A549 (cell line): ENCODE data around the gene SEMA5A. TPM values are rescaled to one million over a fixed set of nuclear protein-coding genes. Genes with fewer than 3 reads are reported as not detected.

Experiments
- ATAC-seq, 2 experiments: fragments of 200-7000 bp in 1 of 2; fragments of >200 bp in 1 of 2; cut with Nextera tagmentation in 1 of 2; cut with Tn5 transposase in 1 of 2; 3 replicates each; pipeline versions ENCODE4 v1.8.0 to v1.9.1; 2018 to 2020; ENCODE audit warnings: mild to moderate bottlenecking in 1 of 2, moderate library complexity in 1 of 2
- CTCF ChIA-PET: fragments of 300-600 bp; sonication (Branson Sonifier 250); formaldehyde crosslinking; extraction: SDS; loops from one replicate; lab custom pipeline; 2021; ENCODE audit warnings: antibody characterized with exemption, inconsistent platforms; lab: Yijun Ruan, JAX
- POLR2A ChIA-PET: fragments of 350-600 bp; formaldehyde crosslinking; extraction: SDS; loops from one replicate; lab custom pipeline; 2021; ENCODE audit warnings: antibody characterized with exemption, inconsistent platforms; lab: Yijun Ruan, JAX
- DNase-seq, 2 experiments: peaks; one replicate each; pipeline versions ENCODE4 v3.0.0 to v3.0.0-alpha.2; 2011 to 2016; ENCODE audit warnings: low read depth in 1 of 2, low spot score in 1 of 2
- FAIRE-seq: peaks from 2 replicates; lab custom pipeline; 2011; peaks lifted over from hg19 to GRCh38; lab: Jason Lieb, UNC
- H3K27ac ChIP-seq, 2 experiments: fragments of >200 bp; sonication (Bioruptor Twin); formaldehyde crosslinking; 3 replicates each; pipeline ENCODE4 v1.5.1; 2016 to 2017
- H3K4me1 ChIP-seq: fragments of >200 bp; sonication (Bioruptor Twin); formaldehyde crosslinking; 3 replicates; pipeline ENCODE4 v1.6.1; 2016
- H3K4me2 ChIP-seq: fragments of >200 bp; sonication (Bioruptor Twin); formaldehyde crosslinking; 3 replicates; pipeline ENCODE4 v1.6.1; 2016
- H3K4me3 ChIP-seq: fragments of >200 bp; sonication (Bioruptor Twin); formaldehyde crosslinking; 3 replicates; pipeline ENCODE4 v1.5.1; 2016
- H3K9me3 ChIP-seq: fragments of >200 bp; sonication (Bioruptor Twin); formaldehyde crosslinking; 3 replicates; pipeline ENCODE4 v1.6.1; 2016
- BHLHE40 ChIP-seq: IDR thresholded peaks from 2 replicates; pipeline ENCODE4 v1.6.1; 2012; ENCODE audit warnings: low read depth, low read length, inconsistent platforms
- CHD2 ChIP-seq: fragments of 150-350 bp; IDR thresholded peaks from 2 replicates; pipeline ENCODE4 v1.6.1; 2014; ENCODE audit warnings: low read length; ENCODE audit not compliant: partially characterized antibody
- CHD4 ChIP-seq: fragments of 200-600 bp; sonication (generic); IDR thresholded peaks from 2 replicates; pipeline ENCODE4 v1.6.1; 2016; ENCODE audit warnings: antibody characterized with exemption, mild to moderate bottlenecking, borderline replicate concordance
- EHF ChIP-seq: fragments of 250-450 bp; sonication (Bioruptor Pico); IDR thresholded peaks from 2 replicates; pipeline ENCODE4 v1.5.0; 2020; ENCODE audit warnings: mild to moderate bottlenecking
- EHMT2 ChIP-seq: fragments of 200-600 bp; sonication (generic); IDR thresholded peaks from 2 replicates; pipeline ENCODE4 v1.6.1; 2016; ENCODE audit warnings: antibody characterized with exemption, low read depth, mild to moderate bottlenecking, moderate library complexity
- ESRRA ChIP-seq: fragments of 150-350 bp; IDR thresholded peaks from 2 replicates; pipeline ENCODE4 v1.6.1; 2014; ENCODE audit warnings: mild to moderate bottlenecking, low read length, borderline replicate concordance
- FOSB ChIP-seq: fragments of 250-450 bp; sonication (Bioruptor Pico); IDR thresholded peaks from 2 replicates; pipeline ENCODE4 v1.5.0; 2020; ENCODE audit warnings: mild to moderate bottlenecking, moderate library complexity
- HDAC2 ChIP-seq: fragments of 200-600 bp; sonication (generic); IDR thresholded peaks from 2 replicates; pipeline ENCODE4 v1.6.1; 2016
- HEYL ChIP-seq: fragments of 250-450 bp; sonication (Bioruptor Pico); IDR thresholded peaks from 2 replicates; pipeline ENCODE4 v1.8.0; 2021; ENCODE audit warnings: mild to moderate bottlenecking, moderate library complexity
- JUN ChIP-seq, 2 experiments: fragments of >200 bp; sonication (Bioruptor Twin); formaldehyde crosslinking; IDR thresholded peaks; 2 replicates in 1 of 2; 3 replicates in 1 of 2; pipeline ENCODE4 v1.6.1; 2016 to 2017
- KDM1A ChIP-seq: fragments of 200-600 bp; sonication (generic); IDR thresholded peaks from 2 replicates; pipeline ENCODE4 v1.6.1; 2016; ENCODE audit warnings: low read depth, mild to moderate bottlenecking
- NFE2L2 ChIP-seq: fragments of 150-350 bp; conservative IDR thresholded peaks from 2 replicates; pipeline ENCODE4 v1.6.1; 2014; ENCODE audit warnings: low read length
- NR3C1 ChIP-seq: fragments of >200 bp; sonication (Bioruptor Twin); formaldehyde crosslinking; IDR thresholded peaks from 3 replicates; pipeline ENCODE4 v1.6.1; 2017
- PHF8 ChIP-seq: fragments of 200-600 bp; sonication (generic); IDR thresholded peaks from 2 replicates; pipeline ENCODE4 v1.6.1; 2016; ENCODE audit warnings: low read depth, mild to moderate bottlenecking, antibody characterized with exemption, moderate library complexity, borderline replicate concordance
- POLR2A ChIP-seq: IDR thresholded peaks from 2 replicates; pipeline ENCODE4 v1.6.1; 2012; ENCODE audit warnings: mild to moderate bottlenecking, low read length
- RFX5 ChIP-seq: fragments of 450-650 bp; IDR thresholded peaks from 2 replicates; pipeline ENCODE4 v1.7.1; 2014; ENCODE audit warnings: antibody characterized with exemption, mild to moderate bottlenecking, moderate library complexity
- SMC3 ChIP-seq: fragments of >200 bp; sonication (Bioruptor Twin); formaldehyde crosslinking; IDR thresholded peaks from 3 replicates; pipeline ENCODE4 v1.6.1; 2018; ENCODE audit warnings: inconsistent platforms
- SREBF2 ChIP-seq: fragments of 450-650 bp; IDR thresholded peaks from 2 replicates; pipeline ENCODE4 v1.6.1; 2014; ENCODE audit warnings: mild to moderate bottlenecking, moderate library complexity
- TP53 ChIP-seq: fragments of 250-450 bp; sonication (Bioruptor Pico); IDR thresholded peaks from 2 replicates; pipeline ENCODE4 v1.5.0; 2021; ENCODE audit warnings: mild to moderate bottlenecking, moderate library complexity
- ZC3H11A ChIP-seq: fragments of 450-650 bp; IDR thresholded peaks from 2 replicates; pipeline ENCODE4 v1.6.1; 2014; ENCODE audit warnings: antibody characterized with exemption, mild to moderate bottlenecking
- WGBS: methylation state at CpG from one replicate; pipeline ENCODE4 v1.1.6; 2017; ENCODE audit errors: missing lambda C conversion rate; 5-methylcytosine and 5-hydroxymethylcytosine counted together
- polyA plus RNA-seq, 4 experiments: library from polyadenylated mRNA; depleted of rRNA in 3 of 4; stranded (reverse); fragments of >200 nt; fragmentation: RNase III in 1 of 4; extraction: RNeasy Plus Mini Kit Qiagen cat#74134 plus additional on column Dnase treatment in 1 of 4; gene quantifications; 2 replicates in 3 of 4; 3 replicates in 1 of 4; pipeline ENCODE4 v1.2.3, GENCODE V29; 2011 to 2017
- TF ChIP-seq, protein P1 (sequence below): IDR thresholded peaks from 2 replicates; pipeline ENCODE4 v1.6.1; 2012
- TF ChIP-seq, protein P2 (sequence below): IDR thresholded peaks from 2 replicates; pipeline ENCODE4 v1.6.1; 2012
- TF ChIP-seq, protein P3 (sequence below): IDR thresholded peaks from 2 replicates; pipeline ENCODE4 v1.6.1; 2012; ENCODE audit warnings: low read depth, borderline replicate concordance
- TF ChIP-seq, protein P4 (sequence below): fragments of 250-450 bp; sonication (Bioruptor Pico); IDR thresholded peaks from 2 replicates; pipeline ENCODE4 v1.5.0; 2020; ENCODE audit warnings: low read depth, mild to moderate bottlenecking, moderate library complexity

SEMA5A gene
- polyA plus RNA-seq, 2 of the 4 experiments (the other 2 are of a cell fraction), result not detected

DNA sequence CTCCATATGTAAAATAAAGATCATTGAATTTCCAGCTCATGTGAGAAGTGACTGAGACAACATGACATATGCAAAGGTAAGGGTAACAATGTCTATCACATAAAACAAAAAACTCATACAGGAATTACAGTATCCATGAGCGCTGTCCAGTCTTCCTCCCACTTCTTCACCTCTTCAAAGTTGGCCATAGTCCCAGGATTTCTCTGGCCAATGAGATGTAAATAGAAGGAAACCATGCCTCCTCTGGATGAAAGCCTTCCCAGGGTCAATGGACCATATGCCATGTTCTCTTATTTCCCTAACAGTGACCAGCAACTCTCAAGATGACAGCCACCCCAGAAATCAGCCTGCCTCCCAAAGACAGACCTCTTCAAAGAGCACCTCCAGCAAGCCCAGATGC, 75.5 kb downstream of the SEMA5A start:
- ChIA-PET CTCF (no interaction called here), POLR2A (no interaction called here)
- Histone ChIP-seq H3K27ac (no peak overlapping the region), H3K4me3 (no peak overlapping the region), H3K4me2 (no peak overlapping the region), H3K9me3 (no peaks in the 10 kb centered on the region), H3K4me1 (no peaks in the 10 kb centered on the region)
- WGBS, result 3% methylated on average over 1 of the region's 1 CpG
- FAIRE-seq (no peak), ATAC-seq (no peak), DNase-seq (no peak)
- TF ChIP-seq CHD4, result no peak
- TF ChIP-seq KDM1A, result no peak
- TF ChIP-seq FOSB, result no peak
- no peak for TF ChIP-seq JUN (IDR thresholded peaks at IDR 0.05)
- no peak for TF ChIP-seq ESRRA
- no peak for TF ChIP-seq BHLHE40
- TF ChIP-seq, protein P1, sequence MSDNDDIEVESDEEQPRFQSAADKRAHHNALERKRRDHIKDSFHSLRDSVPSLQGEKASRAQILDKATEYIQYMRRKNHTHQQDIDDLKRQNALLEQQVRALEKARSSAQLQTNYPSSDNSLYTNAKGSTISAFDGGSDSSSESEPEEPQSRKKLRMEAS, result no peak
- TF ChIP-seq RFX5, result no peak
- no peak for TF ChIP-seq NR3C1
- TF ChIP-seq EHMT2, result no peak
- no peak for TF ChIP-seq SMC3

DNA sequence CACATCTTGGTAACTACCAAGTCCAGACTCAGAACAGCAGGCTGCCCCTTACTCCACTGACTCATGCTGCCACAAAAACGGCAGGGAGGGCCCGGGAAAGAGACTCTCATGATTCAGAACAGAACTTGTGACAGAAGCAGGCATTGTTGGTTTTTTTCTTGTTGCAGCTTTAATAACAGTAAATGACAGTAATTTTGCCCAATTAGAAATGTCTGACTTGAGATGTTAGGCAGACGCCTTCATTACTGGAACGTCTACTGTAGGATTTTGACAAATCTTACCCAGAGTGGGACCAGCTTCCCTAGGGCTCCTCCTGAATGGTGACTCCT, 77.9 kb downstream of the SEMA5A start:
- CTCF ChIA-PET, result no interaction called here
- H3K4me2 ChIP-seq, result no peak overlapping the region
- H3K27ac ChIP-seq, result no peak overlapping the region
- FAIRE-seq, result no peak
- no peak for ATAC-seq
- no peaks in the 10 kb centered on the region for H3K4me1 ChIP-seq
- 17% methylated on average over 4 of the region's 4 CpGs for WGBS
- no peaks in the 10 kb centered on the region for H3K9me3 ChIP-seq
- TF ChIP-seq SREBF2, result no peak
- no peak for TF ChIP-seq PHF8
- no peak overlapping the region for H3K4me3 ChIP-seq
- no peak for DNase-seq
- POLR2A ChIA-PET, result no interaction called here

DNA sequence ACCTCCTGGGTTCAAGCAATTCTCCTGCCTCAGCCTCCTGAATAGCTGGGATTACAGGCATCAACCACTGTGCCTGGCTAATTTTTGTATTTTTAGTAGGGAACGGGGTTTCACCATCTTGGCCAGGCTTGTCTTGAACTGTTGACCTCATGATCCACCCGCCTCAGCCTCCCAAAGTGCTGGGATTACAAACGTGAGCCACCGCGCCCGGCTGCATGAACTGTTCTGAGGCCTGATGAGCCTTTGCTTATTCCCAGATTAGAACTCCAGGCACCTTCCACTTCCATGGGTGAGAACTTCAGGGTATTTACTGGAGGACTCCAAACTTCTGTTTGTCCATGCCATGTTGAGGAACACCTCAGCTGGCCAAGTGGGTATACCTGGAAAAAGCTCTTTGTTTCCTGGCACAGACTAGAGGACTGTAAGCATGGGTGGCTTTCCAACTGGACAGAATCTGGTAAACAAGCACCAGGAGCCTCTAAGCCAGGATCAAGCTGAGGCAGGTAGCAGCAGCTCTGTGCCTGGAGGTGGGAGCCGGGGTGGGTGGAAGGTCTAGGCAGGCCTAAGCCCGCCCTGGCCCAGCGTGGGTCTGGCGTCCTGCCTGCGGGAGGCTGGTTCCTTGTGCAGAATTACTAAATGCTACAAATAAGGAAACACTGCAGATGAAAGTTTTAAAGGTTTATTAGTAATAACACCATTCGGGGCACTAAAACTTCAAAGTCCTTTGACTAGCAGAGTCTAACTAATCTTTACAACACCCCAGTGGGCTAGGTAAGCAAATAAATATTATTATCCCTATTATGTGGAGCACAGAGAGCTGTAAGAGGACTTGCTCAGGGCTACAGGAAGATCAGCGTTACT, 78.4 kb downstream of the SEMA5A start:
- WGBS, result 20% methylated on average over 13 of the region's 13 CpGs
- ATAC-seq, result no peak
- Histone ChIP-seq H3K9me3 (no peaks in the 10 kb centered on the region), H3K27ac (no peak overlapping the region), H3K4me3 (no peak overlapping the region), H3K4me2 (no peak overlapping the region), H3K4me1 (no peaks in the 10 kb centered on the region)
- TF ChIP-seq EHF (CRISPR knock-in tag), result no peak
- FAIRE-seq, result no peak
- ChIA-PET CTCF (interaction anchor here (0.8 kb wide), 1 partner anchor 110 kb away, joined by 3 read pairs; no protein-coding TSS in a partner anchor), POLR2A (no interaction called here)
- DNase-seq, result no peak

DNA sequence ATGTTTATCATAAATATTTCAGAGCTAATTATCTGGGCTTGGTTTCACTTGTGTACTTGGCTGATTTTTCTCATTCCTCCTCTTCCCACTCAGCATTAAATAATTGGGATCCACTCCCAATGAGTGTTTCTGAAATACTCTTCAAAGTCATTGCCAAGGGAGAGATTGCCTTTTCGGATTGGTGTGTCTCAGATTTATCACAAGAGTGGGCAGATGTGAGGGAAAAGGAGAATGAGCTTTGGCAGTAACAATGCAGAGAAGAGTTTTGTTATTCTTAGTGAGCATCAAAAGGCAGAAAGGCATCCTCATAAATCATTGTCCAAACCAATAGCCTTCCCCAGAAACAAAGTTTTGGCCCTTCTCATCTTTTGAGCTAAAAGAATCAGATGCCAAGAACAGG, 79.2 kb downstream of the SEMA5A start:
- no peaks in the 10 kb centered on the region for H3K4me1 ChIP-seq
- no peak overlapping the region for H3K27ac ChIP-seq
- no peak overlapping the region for H3K4me2 ChIP-seq
- DNase-seq (no peak), ATAC-seq (no peak), FAIRE-seq (no peak)
- TF ChIP-seq, protein P2, sequence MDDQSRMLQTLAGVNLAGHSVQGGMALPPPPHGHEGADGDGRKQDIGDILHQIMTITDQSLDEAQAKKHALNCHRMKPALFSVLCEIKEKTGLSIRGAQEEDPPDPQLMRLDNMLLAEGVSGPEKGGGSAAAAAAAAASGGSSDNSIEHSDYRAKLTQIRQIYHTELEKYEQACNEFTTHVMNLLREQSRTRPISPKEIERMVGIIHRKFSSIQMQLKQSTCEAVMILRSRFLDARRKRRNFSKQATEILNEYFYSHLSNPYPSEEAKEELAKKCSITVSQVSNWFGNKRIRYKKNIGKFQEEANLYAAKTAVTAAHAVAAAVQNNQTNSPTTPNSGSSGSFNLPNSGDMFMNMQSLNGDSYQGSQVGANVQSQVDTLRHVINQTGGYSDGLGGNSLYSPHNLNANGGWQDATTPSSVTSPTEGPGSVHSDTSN, result no peak
- TF ChIP-seq ESRRA (no peak), TP53 (no peak), HDAC2 (no peak), ZC3H11A (no peak), NFE2L2 (no peak), CHD2 (no peak), HEYL (no peak), POLR2A (no peak)
- TF ChIP-seq, protein P3, sequence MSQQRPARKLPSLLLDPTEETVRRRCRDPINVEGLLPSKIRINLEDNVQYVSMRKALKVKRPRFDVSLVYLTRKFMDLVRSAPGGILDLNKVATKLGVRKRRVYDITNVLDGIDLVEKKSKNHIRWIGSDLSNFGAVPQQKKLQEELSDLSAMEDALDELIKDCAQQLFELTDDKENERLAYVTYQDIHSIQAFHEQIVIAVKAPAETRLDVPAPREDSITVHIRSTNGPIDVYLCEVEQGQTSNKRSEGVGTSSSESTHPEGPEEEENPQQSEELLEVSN, result no peak
- TF ChIP-seq, protein P4, sequence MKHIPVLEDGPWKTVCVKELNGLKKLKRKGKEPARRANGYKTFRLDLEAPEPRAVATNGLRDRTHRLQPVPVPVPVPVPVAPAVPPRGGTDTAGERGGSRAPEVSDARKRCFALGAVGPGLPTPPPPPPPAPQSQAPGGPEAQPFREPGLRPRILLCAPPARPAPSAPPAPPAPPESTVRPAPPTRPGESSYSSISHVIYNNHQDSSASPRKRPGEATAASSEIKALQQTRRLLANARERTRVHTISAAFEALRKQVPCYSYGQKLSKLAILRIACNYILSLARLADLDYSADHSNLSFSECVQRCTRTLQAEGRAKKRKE (CRISPR knock-in tag), result no peak
- no peak overlapping the region for H3K4me3 ChIP-seq
- ChIA-PET POLR2A (no interaction called here), CTCF (interaction anchor here (0.8 kb wide), 1 partner anchor 109 kb away, joined by 3 read pairs; no protein-coding TSS in a partner anchor)
- no peaks in the 10 kb centered on the region for H3K9me3 ChIP-seq
- WGBS, result 7% methylated on average over 1 of the region's 1 CpG
